Common myeloid progenitor, CD34-positive (primary cell): ENCODE results near the gene ST6GALNAC1.
"Not testable (repeated sequence)": the region's sequence is repeated elsewhere in the genome, so short reads cannot be mapped to it uniquely, and the experiment has no call there.

Experiments
- CTCF ChIA-PET: fragments of 350-600 bp; sonication (Branson Sonifier 250); formaldehyde crosslinking; loops from one replicate; lab custom pipeline; 2021; ENCODE audit warnings: antibody characterized with exemption; lab: Charles Lee
- POLR2A ChIA-PET: fragments of 350-600 bp; sonication (Branson Sonifier 250); formaldehyde crosslinking; loops from one replicate; lab custom pipeline; 2021; ENCODE audit warnings: antibody characterized with exemption; lab: Charles Lee
- DNase-seq, 3 donors: peaks; one replicate each; pipeline versions ENCODE4 v3.0.0 to v3.0.0-alpha.2; 2013
- H3K27ac ChIP-seq, 2 experiments: 1 replicate in 1 of 2; 2 replicates in 1 of 2; pipeline ENCODE4 v1.7.0; 2013; ENCODE audit warnings: inconsistent platforms in 2 of 2, low read length in 2 of 2, mild to moderate bottlenecking in 2 of 2, low read depth in 1 of 2, moderate library complexity in 1 of 2; ENCODE audit not compliant: severe bottlenecking in 2 of 2, insufficient read depth in 1 of 2, poor library complexity in 1 of 2
- H3K27me3 ChIP-seq, 5 experiments: replicated peaks in 2 of 5; 1 replicate in 3 of 5; 2 replicates in 2 of 5; pipeline versions ENCODE4 v1.6.1 to v1.7.0; 2013; ENCODE audit warnings: low read length in 4 of 5, mild to moderate bottlenecking in 2 of 5, moderate library complexity in 2 of 5, inconsistent platforms in 1 of 5; ENCODE audit not compliant: insufficient read depth in 5 of 5, control insufficient read depth in 4 of 5
- H3K36me3 ChIP-seq, 4 experiments: 1 replicate in 2 of 4; 2 replicates in 2 of 4; pipeline versions ENCODE4 v1.6.1 to v1.7.0; 2013; ENCODE audit warnings: low read length in 3 of 4, control low read depth in 1 of 4, mild to moderate bottlenecking in 1 of 4; ENCODE audit not compliant: control insufficient read depth in 4 of 4, insufficient read depth in 4 of 4
- H3K4me1 ChIP-seq, 4 experiments: 1 replicate in 3 of 4; 2 replicates in 1 of 4; pipeline versions ENCODE4 v1.6.1 to v1.7.1; 2013; ENCODE audit warnings: low read length in 3 of 4, mild to moderate bottlenecking in 3 of 4, control low read depth in 1 of 4, inconsistent platforms in 1 of 4, moderate library complexity in 1 of 4; ENCODE audit not compliant: control insufficient read depth in 4 of 4, insufficient read depth in 4 of 4; ENCODE audit errors: control extremely low read depth in 1 of 4
- H3K4me3 ChIP-seq, 7 experiments: 1 replicate in 4 of 7; 2 replicates in 3 of 7; pipeline versions ENCODE4 v1.5.1 to v1.7.0; 2013; ENCODE audit warnings: mild to moderate bottlenecking in 7 of 7, low read length in 6 of 7, moderate library complexity in 6 of 7, inconsistent platforms in 2 of 7, low read depth in 2 of 7, control low read depth in 1 of 7; ENCODE audit not compliant: insufficient read depth in 4 of 7, control insufficient read depth in 1 of 7; ENCODE audit errors: extremely low read depth in 1 of 7
- H3K9me3 ChIP-seq, 5 experiments: 1 replicate in 4 of 5; 2 replicates in 1 of 5; pipeline versions ENCODE4 v1.6.1 to v1.7.1; 2013; ENCODE audit warnings: low read length in 4 of 5, mild to moderate bottlenecking in 2 of 5, inconsistent platforms in 1 of 5, low read depth in 1 of 5, moderate library complexity in 1 of 5; ENCODE audit not compliant: control insufficient read depth in 4 of 5, insufficient read depth in 2 of 5; ENCODE audit errors: control extremely low read depth in 1 of 5
- WGBS: methylation state at CpG from one replicate; pipeline ENCODE4 v1.1.5; 2013; ENCODE audit not compliant: insufficient coverage; 5-methylcytosine and 5-hydroxymethylcytosine counted together

ST6GALNAC1 gene

GRCh38 chr17:76606685-76607084 is 36.9 kb downstream of the ST6GALNAC1 start:
- H3K4me1 ChIP-seq, POLR2A ChIA-PET, DNase-seq, H3K27ac ChIP-seq, H3K27me3 ChIP-seq, H3K9me3 ChIP-seq, H3K36me3 ChIP-seq, CTCF ChIA-PET, H3K4me3 ChIP-seq: not testable (repeated sequence)
- no CpG with 5 or more reads among the region's 1 CpG for WGBS

GRCh38 chr17:76601065-76601464 is 42.5 kb downstream of the ST6GALNAC1 start:
- CTCF ChIA-PET = interaction anchor here (0.6 to 1.9 kb wide), 7 partner anchors 11 to 76 kb away, joined by 3 to 8 read pairs (median 4); partner anchors contain the start of gene ST6GALNAC2
- Histone ChIP-seq H3K4me1 (peaks cover 7 to 33% (median 11%) of the 10 kb centered on the region in 4 experiments), H3K9me3 (peaks cover 0 to 5% (median 0%) of the 10 kb centered on the region in 5 experiments), H3K36me3 (no peaks in the 10 kb centered on the region), H3K27me3 (no peaks in the 10 kb centered on the region), H3K27ac (peak overlapping the region in 1 of 2 experiments; percentile 11), H3K4me3 (no peak overlapping the region)
- WGBS = 100% methylated on average over 4 of the region's 8 CpGs
- POLR2A ChIA-PET = no interaction called here
- DNase-seq = no peak

- Histone ChIP-seq H3K4me3 (peak overlapping the region in 3 of 7 experiments; percentile 9 to 45 (median 21)), H3K9me3 (peaks cover 0 to 5% (median 0%) of the 10 kb centered on the region in 5 experiments), H3K27ac (no peak overlapping the region), H3K36me3 (no peaks in the 10 kb centered on the region), H3K27me3 (no peaks in the 10 kb centered on the region), H3K4me1 (peaks cover 7 to 33% (median 11%) of the 10 kb centered on the region in 4 experiments)
- POLR2A ChIA-PET = interaction anchor here (0.6 kb wide), 3 partner anchors 26 to 159 kb away, joined by 3 to 7 read pairs (median 4); no protein-coding TSS in a partner anchor
- DNase-seq = peak; percentile 53 to 63 (median 58)
- CTCF ChIA-PET = interaction anchor here (0.9 to 2.9 kb wide), 9 partner anchors 11 to 132 kb away, joined by 3 to 13 read pairs (median 6); partner anchors contain the start of genes AANAT and ST6GALNAC2
- WGBS = 76% methylated on average over 9 of the region's 17 CpGs
Measured at GRCh38 chr17:76599694-76600460, 43.7 kb downstream of the ST6GALNAC1 start.

- WGBS = 7% methylated on average over 2 of the region's 2 CpGs
- H3K4me3 ChIP-seq = no peak overlapping the region
- H3K27ac ChIP-seq = no peak overlapping the region
- no peaks in the 10 kb centered on the region for H3K36me3 ChIP-seq
- H3K27me3 ChIP-seq = no peaks in the 10 kb centered on the region
- DNase-seq = peak in 2 of 3 donors; percentile 20 to 23
- H3K9me3 ChIP-seq = peaks cover 0 to 4% (median 0%) of the 10 kb centered on the region in 5 experiments
- POLR2A ChIA-PET = interaction anchor here (0.7 kb wide), 1 partner anchor 30 kb away, joined by 3 read pairs; no protein-coding TSS in a partner anchor
- CTCF ChIA-PET = interaction anchor here (1.1 to 2.9 kb wide), 9 partner anchors 9 to 139 kb away, joined by 3 to 13 read pairs (median 4); partner anchors contain the start of gene AANAT
- peaks cover 7 to 33% (median 11%) of the 10 kb centered on the region in 4 experiments for H3K4me1 ChIP-seq
Measured at GRCh38 chr17:76598004-76598439, 45.5 kb downstream of the ST6GALNAC1 start.

GRCh38 chr17:76597156-76598003 is 46.2 kb downstream of the ST6GALNAC1 start:
- no peaks in the 10 kb centered on the region for H3K9me3 ChIP-seq
- POLR2A ChIA-PET = no interaction called here
- WGBS = 80% methylated on average over 10 of the region's 12 CpGs
- H3K36me3 ChIP-seq = no peaks in the 10 kb centered on the region
- H3K4me1 ChIP-seq = peaks cover 7 to 33% (median 11%) of the 10 kb centered on the region in 4 experiments
- no peaks in the 10 kb centered on the region for H3K27me3 ChIP-seq
- H3K4me3 ChIP-seq = no peak overlapping the region
- H3K27ac ChIP-seq = no peak overlapping the region
- DNase-seq = no peak
- CTCF ChIA-PET = interaction anchor here (1.1 to 2.9 kb wide), 6 partner anchors 8 to 138 kb away, joined by 3 to 13 read pairs (median 4); no protein-coding TSS in a partner anchor

GRCh38 chr17:76594690-76595089 is 48.9 kb downstream of the ST6GALNAC1 start:
- H3K27ac ChIP-seq = no peak overlapping the region
- H3K27me3 ChIP-seq = peaks cover 0 to under 1% (median 0%) of the 10 kb centered on the region in 5 experiments
- POLR2A ChIA-PET = interaction anchor here (0.8 kb wide), 1 partner anchor 36 kb away, joined by 3 read pairs; no protein-coding TSS in a partner anchor
- no peaks in the 10 kb centered on the region for H3K9me3 ChIP-seq
- CTCF ChIA-PET = interaction anchor here (2.0 to 2.7 kb wide), 2 partner anchors 36 to 72 kb away, joined by 7 to 14 read pairs; no protein-coding TSS in a partner anchor
- no CpG with 5 or more reads among the region's 3 CpGs for WGBS
- no peaks in the 10 kb centered on the region for H3K36me3 ChIP-seq
- peaks cover 1 to 15% (median 6%) of the 10 kb centered on the region in 4 experiments for H3K4me1 ChIP-seq
- no peak overlapping the region for H3K4me3 ChIP-seq
- DNase-seq = no peak
